Neural crest cell (in vitro differentiated cells): Measurements from ENCODE around the gene FCGR2B. TPM values are rescaled to one million over a fixed set of nuclear protein-coding genes. Genes with fewer than 3 reads are reported as not detected.

Experiments used
- DNase-seq: peaks from one replicate; pipeline ENCODE4 v3.0.0; 2021; ENCODE audit warnings: low read depth, mixed read lengths, low spot score
- H3K27ac Mint-ChIP-seq: one replicate; pipeline ENCODE4 v1.8.0; 2021; ENCODE audit warnings: mild to moderate bottlenecking, mixed read lengths; ENCODE audit not compliant: unreplicated experiment
- H3K27me3 Mint-ChIP-seq: 2 replicates; pipeline ENCODE4 v1.8.0; 2021; ENCODE audit warnings: low read depth, mild to moderate bottlenecking, mixed read lengths
- H3K36me3 Mint-ChIP-seq: 2 replicates; pipeline ENCODE4 v1.8.0; 2021; ENCODE audit warnings: low read depth, mild to moderate bottlenecking, mixed read lengths
- H3K4me1 Mint-ChIP-seq: 2 replicates; pipeline ENCODE4 v1.8.0; 2021; ENCODE audit warnings: mixed read lengths
- H3K4me3 Mint-ChIP-seq: one replicate; pipeline ENCODE4 v1.8.0; 2021; ENCODE audit warnings: mild to moderate bottlenecking, mixed read lengths
- H3K9me3 Mint-ChIP-seq: 2 replicates; pipeline ENCODE4 v1.8.0; 2021; ENCODE audit warnings: mixed read lengths
- CTCF ChIP-seq: fragments of 200-600 bp; sonication (generic); conservative IDR thresholded peaks from 2 replicates; pipeline ENCODE4 v1.5.0; 2021; ENCODE audit warnings: antibody characterized with exemption, mild to moderate bottlenecking
- total RNA-seq: library from RNA; stranded (reverse); gene quantifications from 2 replicates; pipeline ENCODE4 v1.2.1, GENCODE V29; 2021

The FCGR2B gene
- total RNA-seq, 1 donor from 2014 or later = not detected

- DNase-seq = no peak
- no peak overlapping the region for H3K4me3 Mint-ChIP-seq
- no peaks in the 10 kb centered on the region for H3K36me3 Mint-ChIP-seq
Measured at GRCh38 chr1:161676441-161676840, 13.5 kb downstream of the FCGR2B start.

GRCh38 chr1:161676958-161677689 is 14.2 kb downstream of the FCGR2B start:
- no peak for DNase-seq
- no peak for TF ChIP-seq CTCF
- Mint-ChIP-seq H3K27ac (peak overlapping the region; percentile 79), H3K27me3 (peaks cover 21% of the 10 kb centered on the region), H3K4me3 (no peak overlapping the region), H3K9me3 (no peaks in the 10 kb centered on the region), H3K4me1 (peaks cover 17% of the 10 kb centered on the region), H3K36me3 (no peaks in the 10 kb centered on the region)

More at GRCh38 chr1:161676441-161676840, 13.5 kb downstream of the FCGR2B start:
- Mint-ChIP-seq H3K9me3 (no peaks in the 10 kb centered on the region), H3K27me3 (peaks cover 17% of the 10 kb centered on the region), H3K27ac (peak overlapping the region; percentile 79), H3K4me1 (peaks cover 17% of the 10 kb centered on the region)
- TF ChIP-seq CTCF = no peak

- Mint-ChIP-seq H3K36me3 (no peaks in the 10 kb centered on the region), H3K9me3 (no peaks in the 10 kb centered on the region), H3K27ac (no peak overlapping the region), H3K4me3 (no peak overlapping the region), H3K4me1 (peaks cover 17% of the 10 kb centered on the region), H3K27me3 (peaks cover 30% of the 10 kb centered on the region)
- no peak for DNase-seq
- TF ChIP-seq CTCF = no peak
Measured at GRCh38 chr1:161678500-161678899, 15.6 kb downstream of the FCGR2B start.

GRCh38 chr1:161681879-161682278 is 18.9 kb downstream of the FCGR2B start:
- H3K36me3 Mint-ChIP-seq = no peaks in the 10 kb centered on the region
- DNase-seq = no peak
- H3K4me1 Mint-ChIP-seq = peaks cover 6% of the 10 kb centered on the region
- H3K27ac Mint-ChIP-seq = no peak overlapping the region
- no peak for TF ChIP-seq CTCF
- no peaks in the 10 kb centered on the region for H3K9me3 Mint-ChIP-seq
- peaks cover 56% of the 10 kb centered on the region for H3K27me3 Mint-ChIP-seq
- H3K4me3 Mint-ChIP-seq = no peak overlapping the region

- Mint-ChIP-seq H3K27ac (no peak overlapping the region), H3K9me3 (no peaks in the 10 kb centered on the region), H3K4me1 (no peaks in the 10 kb centered on the region), H3K27me3 (peaks cover 54% of the 10 kb centered on the region), H3K4me3 (no peak overlapping the region), H3K36me3 (no peaks in the 10 kb centered on the region)
- no peak for DNase-seq
- no peak for TF ChIP-seq CTCF
Measured at GRCh38 chr1:161688946-161689345, 26.0 kb downstream of the FCGR2B start.
